Right lobe of liver (tissue), 6 donors: ENCODE measurements around the gene GRIP1. TPM values are rescaled to one million over a fixed set of nuclear protein-coding genes. Genes with fewer than 3 reads are reported as not detected.

ENCODE experiments used
- ATAC-seq, 4 donors: fragments of 200-7000 bp; cut with Tn5 transposase; one replicate each; pipeline ENCODE4 v1.9.1; 2020; ENCODE audit warnings: mild to moderate bottlenecking in 4 of 4, moderate library complexity in 4 of 4
- DNase-seq, 3 donors: peaks; one replicate each; pipeline ENCODE4 v3.0.0-alpha.2; 2020
- H3K27ac ChIP-seq, 3 donors: fragments of 200-600 bp; one replicate each; pipeline ENCODE4 v1.8.0; 2022
- H3K27me3 ChIP-seq, 2 donors: fragments of 200-600 bp; one replicate each; pipeline ENCODE4 v1.8.0; 2022
- H3K36me3 ChIP-seq, 4 donors: fragments of 200-600 bp; sonication (generic) in 1 of 4; one replicate each; pipeline versions ENCODE4 v1.5.1 to v1.8.0; 2017 to 2022; ENCODE audit warnings: control low read depth in 1 of 4
- H3K4me1 ChIP-seq, 4 donors: fragments of 200-600 bp; sonication (generic) in 1 of 4; one replicate each; pipeline versions ENCODE4 v1.5.1 to v1.8.0; 2017 to 2022; ENCODE audit warnings: control low read depth in 1 of 4
- H3K4me3 ChIP-seq, 3 donors: fragments of 200-600 bp; one replicate each; pipeline ENCODE4 v1.8.0; 2022
- H3K9me3 ChIP-seq, 4 donors: fragments of 200-600 bp; sonication (generic) in 1 of 4; one replicate each; pipeline versions ENCODE4 v1.5.1 to v1.8.0; 2017 to 2022; ENCODE audit warnings: control low read depth in 1 of 4
- CTCF ChIP-seq, 4 donors: fragments of 200-600 bp in 3 of 4; fragments of 450-650 bp in 1 of 4; IDR thresholded peaks; one replicate each; pipeline versions ENCODE4 v1.5.1 to v1.8.0; 2016 to 2022; ENCODE audit warnings: antibody characterized with exemption in 4 of 4, mild to moderate bottlenecking in 2 of 4
- POLR2A ChIP-seq: fragments of 450-650 bp; IDR thresholded peaks from one replicate; pipeline ENCODE4 v1.6.1; 2017; ENCODE audit warnings: antibody characterized with exemption, mild to moderate bottlenecking
- WGBS: methylation state at CpG from one replicate; pipeline ENCODE4 v1.1.6; 2018; ENCODE audit warnings: low coverage, low lambda C conversion rate; ENCODE audit not compliant: insufficient coverage; ENCODE audit errors: missing lambda C conversion rate; 5-methylcytosine and 5-hydroxymethylcytosine counted together
- intact Hi-C, 2 donors: fragments of 100-400 bp; cut with DNase I; formaldehyde crosslinking; loops; one replicate each; pipeline versions ENCODE4 v1.11.2 to v1.14.1; 2022
- total RNA-seq, 6 experiments: library from RNA; depleted of rRNA in 2 of 6; stranded (reverse); fragments of >200 nt in 2 of 6; fragmentation: NEBNext Ultra II Directional in 3 of 6; extraction: Animal tissue kit (Norgen Biotek cat#: 25700) in 3 of 6; gene quantifications; one replicate each; pipeline versions ENCODE4 v1.1.0 to v1.2.4, GENCODE V29; 2016 to 2023
- donor health status: DM: no; HTN: yes; CAD: no.
- donor health status: DM: no; HTN: no; CAD: no.
- donor health status: DM: no; HTN: no; CAD: no.
- donor health status: DM: no; HTN: yes; CAD: no.
- donor health status: DM: no; HTN: yes; CAD: no.

The GRIP1 gene
- total RNA-seq, 6 experiments from 2014 or later = 0.22 to 0.78 (median 0.26) TPM; not detected in 3

DNA sequence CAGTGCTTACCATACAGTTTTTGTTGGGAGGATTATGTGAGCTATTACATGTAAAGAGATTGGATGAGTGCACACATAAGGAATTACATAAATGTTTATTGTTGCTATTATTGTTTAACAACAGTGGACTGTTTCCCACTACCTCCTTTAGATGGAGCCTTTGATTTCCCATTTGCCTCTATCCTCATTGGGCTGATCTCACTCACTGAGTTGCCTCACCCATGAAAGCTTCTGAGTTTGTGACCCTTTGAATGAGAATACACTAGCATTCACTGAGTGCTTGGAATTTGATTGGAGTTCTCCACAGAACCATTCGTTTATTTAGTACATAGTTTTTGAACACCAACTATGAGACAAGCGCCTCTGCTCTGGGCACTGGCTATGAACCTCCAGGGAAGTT, 255.6 kb downstream of the GRIP1 start:
- no peak for TF ChIP-seq POLR2A
- H3K36me3 ChIP-seq = no peaks in the 10 kb centered on the region
- ATAC-seq (no peak), DNase-seq (no peak)
- H3K27me3 ChIP-seq = no peaks in the 10 kb centered on the region
- H3K9me3 ChIP-seq = no peaks in the 10 kb centered on the region
- intact Hi-C loops = no loop called here
- no peak overlapping the region for H3K4me3 ChIP-seq
- no peaks in the 10 kb centered on the region for H3K4me1 ChIP-seq
- H3K27ac ChIP-seq = no peak overlapping the region
- WGBS = 58% methylated on average over 2 of the region's 2 CpGs

DNA sequence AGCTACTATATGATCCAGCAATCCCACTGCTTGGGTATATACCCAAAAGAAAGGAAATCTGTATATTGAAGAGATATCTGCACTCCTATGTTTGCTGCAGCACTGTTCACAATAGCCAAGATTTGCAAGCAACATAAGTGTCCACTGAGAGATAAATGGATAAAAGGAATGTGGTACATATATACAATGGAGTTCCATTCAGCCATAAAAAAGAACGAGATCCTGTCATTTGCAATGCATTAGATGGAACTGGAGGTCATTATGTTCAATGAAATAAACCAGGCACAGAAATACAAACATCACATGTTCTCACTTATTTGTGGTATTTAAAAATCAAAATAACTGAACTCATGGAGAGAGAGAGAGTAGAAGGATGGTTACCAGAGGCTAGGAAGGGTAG, 260.0 kb downstream of the GRIP1 start:
- Histone ChIP-seq H3K9me3 (no peaks in the 10 kb centered on the region), H3K27ac (no peak overlapping the region), H3K27me3 (no peaks in the 10 kb centered on the region), H3K4me1 (no peaks in the 10 kb centered on the region), H3K36me3 (no peaks in the 10 kb centered on the region), H3K4me3 (no peak overlapping the region)
- ATAC-seq (no peak), DNase-seq (no peak)
- no peak for TF ChIP-seq POLR2A
- TF ChIP-seq CTCF (IDR thresholded peaks at IDR 0.05) = no peak
- 64% methylated on average over 1 of the region's 1 CpG for WGBS
- intact Hi-C loops = no loop called here

- DNase-seq = no peak
- Histone ChIP-seq H3K4me1 (no peaks in the 10 kb centered on the region), H3K36me3 (no peaks in the 10 kb centered on the region), H3K27me3 (no peaks in the 10 kb centered on the region), H3K27ac (no peak overlapping the region), H3K9me3 (no peaks in the 10 kb centered on the region), H3K4me3 (no peak overlapping the region)
- ATAC-seq = no peak
- TF ChIP-seq POLR2A = no peak
- no peak for TF ChIP-seq CTCF (IDR thresholded peaks at IDR 0.05)
- intact Hi-C loops = no loop called here
- WGBS = 63% methylated on average over 1 of the region's 1 CpG
Observed at GRCh38 chr12:66417217-66417616, 261.7 kb downstream of the GRIP1 start.

DNA sequence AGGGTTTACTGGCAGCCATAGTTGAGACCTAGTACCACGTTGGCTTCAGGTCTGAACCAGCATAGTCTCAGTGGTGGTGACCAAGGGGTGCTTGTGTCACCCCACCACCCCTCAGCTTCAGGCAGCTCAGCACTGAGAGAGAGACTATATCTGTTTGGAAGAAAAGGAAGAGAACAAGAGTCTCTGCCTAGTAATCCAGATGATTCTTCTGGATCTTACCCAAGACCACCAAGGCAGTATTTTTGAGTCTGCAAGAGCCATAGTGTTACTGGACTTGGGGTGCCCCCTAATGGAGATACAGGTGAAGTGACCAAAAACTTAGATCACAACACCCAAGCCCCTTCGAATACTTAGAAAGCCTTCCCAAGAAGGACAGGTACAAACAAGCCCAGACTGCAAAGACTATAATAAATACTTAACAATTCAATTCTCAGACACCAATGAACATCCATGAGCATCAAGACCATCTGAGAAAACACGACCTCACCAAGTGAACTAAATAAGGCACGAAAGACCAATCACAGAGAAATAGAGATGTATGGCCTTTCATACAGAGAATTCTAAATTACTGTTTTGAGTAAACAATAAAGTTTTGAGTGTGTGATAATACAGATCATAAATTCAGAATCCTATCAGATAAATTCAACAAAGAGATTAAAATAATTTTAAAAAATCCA, 269.5 kb downstream of the GRIP1 start:
- Histone ChIP-seq H3K4me3 (no peak overlapping the region), H3K36me3 (no peaks in the 10 kb centered on the region), H3K9me3 (no peaks in the 10 kb centered on the region), H3K27me3 (no peaks in the 10 kb centered on the region), H3K27ac (no peak overlapping the region), H3K4me1 (no peaks in the 10 kb centered on the region)
- intact Hi-C loops = loop anchor here in 1 of 2 donors (10.0 kb wide), 1 partner anchor 135 kb away; no protein-coding TSS in a partner anchor
- peak; percentile 38 to 67 (median 57) for ATAC-seq
- 46% methylated on average over 3 of the region's 4 CpGs for WGBS
- DNase-seq = no peak
- TF ChIP-seq CTCF (IDR thresholded peaks at IDR 0.05) = peak; percentile 65 to 72 (median 68)
- no peak for TF ChIP-seq POLR2A

- no peaks in the 10 kb centered on the region for H3K27me3 ChIP-seq
- no peaks in the 10 kb centered on the region for H3K4me1 ChIP-seq
- H3K9me3 ChIP-seq = no peaks in the 10 kb centered on the region
- H3K36me3 ChIP-seq = no peaks in the 10 kb centered on the region
- ATAC-seq = no peak
- intact Hi-C loops = loop anchor here in 1 of 2 donors (10.0 kb wide), 1 partner anchor 131 kb away; no protein-coding TSS in a partner anchor
- H3K27ac ChIP-seq = no peak overlapping the region
- no peak for DNase-seq
- TF ChIP-seq POLR2A (no peak), CTCF (IDR thresholded peaks at IDR 0.05) (no peak)
- H3K4me3 ChIP-seq = no peak overlapping the region
Observed at GRCh38 chr12:66405395-66405794, 273.5 kb downstream of the GRIP1 start.
